IgD-negative memory B cell (primary cell): Measurements from ENCODE around the gene APBB3. TPM values are rescaled to one million over a fixed set of nuclear protein-coding genes. Genes with fewer than 3 reads are reported as not detected.

ENCODE experiments used
- H3K27ac Mint-ChIP-seq, 3 donors: one replicate each; pipeline ENCODE4 v1.8.0; 2020 to 2022; ENCODE audit warnings: mild to moderate bottlenecking in 3 of 3, mixed read lengths in 3 of 3, moderate library complexity in 1 of 3
- H3K27me3 Mint-ChIP-seq: one replicate; pipeline ENCODE4 v1.8.0; 2021; ENCODE audit warnings: mixed read lengths
- H3K36me3 Mint-ChIP-seq: one replicate; pipeline ENCODE4 v1.8.0; 2020; ENCODE audit warnings: mild to moderate bottlenecking, mixed read lengths
- H3K4me1 Mint-ChIP-seq, 3 donors: one replicate each; pipeline ENCODE4 v1.8.0; 2020 to 2022; ENCODE audit warnings: mixed read lengths in 3 of 3, mild to moderate bottlenecking in 1 of 3
- H3K4me3 Mint-ChIP-seq, 4 donors: one replicate each; pipeline ENCODE4 v1.8.0; 2020 to 2022; ENCODE audit warnings: mild to moderate bottlenecking in 4 of 4, mixed read lengths in 4 of 4, moderate library complexity in 3 of 4
- H3K9me3 Mint-ChIP-seq, 3 donors: one replicate each; pipeline ENCODE4 v1.8.0; 2020 to 2021; ENCODE audit warnings: mixed read lengths in 3 of 3, mild to moderate bottlenecking in 1 of 3
- polyA plus RNA-seq: library from polyadenylated mRNA; unstranded; fragments of 300-500 nt; fragmentation: Illumina TruSeq; gene quantifications from one replicate; pipeline ENCODE4 v1.2.3, GENCODE V29; 2021

Gene APBB3
- polyA plus RNA-seq, 1 donor from 2014 or later, result 4.4 TPM

DNA sequence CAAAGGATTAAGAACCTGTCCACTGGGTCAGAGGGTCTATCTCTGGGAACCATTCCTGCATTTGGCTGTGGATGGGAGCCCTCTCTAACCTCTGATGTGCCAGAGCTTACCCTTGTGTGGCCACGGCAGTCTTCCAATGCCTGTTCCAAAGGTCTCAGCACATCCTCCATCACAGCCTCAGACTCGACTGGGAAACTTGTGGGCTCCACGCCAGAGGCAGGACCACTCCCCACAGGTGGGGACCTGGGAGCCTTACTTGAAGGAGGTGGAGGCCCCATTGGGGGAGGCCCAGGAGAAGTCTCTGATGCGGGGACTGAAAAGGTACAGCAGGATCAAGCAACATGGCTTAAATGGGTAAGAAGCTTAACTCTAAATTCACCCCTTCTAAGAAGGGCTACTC lies 12.5 kb downstream of the APBB3 start:
- no peak overlapping the region for H3K4me3 Mint-ChIP-seq
- peaks cover 4% of the 10 kb centered on the region for H3K36me3 Mint-ChIP-seq
- peak overlapping the region in 2 of 3 donors; percentile 59 to 82 for H3K27ac Mint-ChIP-seq
- H3K9me3 Mint-ChIP-seq, result no peaks in the 10 kb centered on the region
- peaks cover 44 to 53% (median 52%) of the 10 kb centered on the region in 3 donors for H3K4me1 Mint-ChIP-seq
- H3K27me3 Mint-ChIP-seq, result no peaks in the 10 kb centered on the region

DNA sequence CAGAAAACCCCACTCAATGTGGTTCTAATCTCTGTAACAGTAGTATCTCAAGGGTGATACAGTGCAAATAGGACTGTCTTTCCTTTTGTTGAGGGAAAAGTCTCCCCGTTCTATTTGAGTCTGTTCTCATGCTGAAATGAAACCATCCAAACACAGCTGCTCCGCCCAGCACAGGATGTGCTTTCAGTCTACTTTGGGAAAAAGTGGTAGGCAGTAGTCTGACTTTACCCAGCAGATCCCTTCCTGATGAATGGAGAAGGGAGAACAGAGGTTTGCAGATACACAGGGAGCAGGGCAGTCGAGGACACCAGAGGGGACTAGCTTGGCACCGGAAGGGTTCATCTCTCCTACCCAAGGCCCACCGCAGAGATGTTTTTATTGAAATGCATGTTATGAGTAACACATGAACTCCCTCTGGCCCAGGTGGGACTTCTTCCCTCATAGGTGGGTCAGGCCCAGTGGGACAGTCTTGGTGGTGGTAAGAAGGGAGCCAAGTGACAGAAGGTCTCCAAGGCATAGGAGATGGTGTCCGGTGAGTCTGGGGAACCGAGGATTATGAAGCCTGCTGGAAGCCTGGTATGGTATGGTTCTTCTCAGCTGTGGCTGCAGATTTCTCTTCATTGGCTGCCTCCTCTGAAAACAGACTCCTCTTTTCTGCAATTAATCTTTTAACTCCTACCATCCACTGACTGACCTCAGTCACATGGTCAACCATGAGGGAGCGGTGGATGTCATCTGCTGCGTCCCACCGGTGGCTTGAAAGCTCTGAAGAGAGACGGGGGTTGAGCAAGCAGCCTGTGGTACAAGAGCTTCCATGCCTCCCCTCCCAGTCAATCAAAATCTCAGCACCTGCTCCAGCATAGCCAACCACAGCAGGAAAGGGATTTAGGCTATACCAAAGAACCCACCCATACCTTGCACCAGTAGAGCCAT lies 14.0 kb downstream of the APBB3 start:
- Mint-ChIP-seq H3K36me3 (peaks cover 4% of the 10 kb centered on the region), H3K4me1 (peaks cover 35 to 40% (median 37%) of the 10 kb centered on the region in 3 donors), H3K9me3 (no peaks in the 10 kb centered on the region), H3K27me3 (no peaks in the 10 kb centered on the region), H3K4me3 (peak overlapping the region in 2 of 4 donors; percentile 27 to 71), H3K27ac (peak overlapping the region; percentile 71 to 93 (median 82))

DNA sequence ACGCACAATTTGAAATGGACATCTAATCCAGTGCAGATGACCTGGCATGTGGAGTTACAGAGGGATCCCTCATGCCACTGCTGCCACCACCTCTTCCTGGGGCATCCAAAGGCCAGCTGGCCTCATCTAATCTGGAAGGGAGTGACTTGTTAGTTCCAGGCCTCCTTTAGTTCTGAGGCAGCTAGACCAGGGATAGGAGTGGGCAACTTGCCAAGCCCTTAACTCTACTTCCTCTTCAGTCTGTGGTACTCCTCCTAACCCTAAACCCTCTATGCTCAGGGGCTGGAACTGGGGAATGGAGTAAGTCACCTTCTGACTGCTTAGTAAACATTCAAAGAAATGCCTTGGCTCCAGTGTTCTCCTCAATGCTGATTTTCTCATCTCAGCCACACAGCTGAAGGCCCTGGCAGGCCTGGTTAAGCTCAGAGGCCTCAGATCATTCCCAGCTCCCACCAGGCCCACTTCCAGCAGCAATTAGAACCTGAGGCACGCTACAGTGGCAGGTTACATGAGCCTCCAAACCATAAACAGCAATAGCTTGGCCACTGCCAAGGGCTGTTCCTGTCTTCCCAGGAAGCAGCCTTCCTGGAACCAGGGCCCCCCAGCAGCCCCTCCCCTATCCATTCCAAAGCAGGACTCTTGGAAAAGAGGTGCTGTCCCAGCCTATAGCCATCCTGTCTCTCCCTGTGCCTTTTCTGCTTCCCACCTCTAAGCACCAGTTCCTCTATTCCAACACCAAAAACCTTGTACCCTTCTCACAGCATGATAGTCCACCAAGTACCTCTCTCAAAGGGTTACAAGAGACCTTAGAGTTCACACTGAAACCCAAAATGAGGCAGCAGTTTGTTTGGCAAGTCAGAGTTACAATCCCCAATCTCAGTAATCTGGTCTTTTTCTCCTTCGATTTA lies 14.9 kb downstream of the APBB3 start:
- peaks cover 6% of the 10 kb centered on the region for H3K36me3 Mint-ChIP-seq
- H3K4me1 Mint-ChIP-seq, result peaks cover 33 to 36% (median 35%) of the 10 kb centered on the region in 3 donors
- H3K9me3 Mint-ChIP-seq, result no peaks in the 10 kb centered on the region
- H3K27ac Mint-ChIP-seq, result peak overlapping the region; percentile 47 to 93 (median 71)
- H3K4me3 Mint-ChIP-seq, result peak overlapping the region; percentile 55 to 83 (median 70)
- no peaks in the 10 kb centered on the region for H3K27me3 Mint-ChIP-seq

DNA sequence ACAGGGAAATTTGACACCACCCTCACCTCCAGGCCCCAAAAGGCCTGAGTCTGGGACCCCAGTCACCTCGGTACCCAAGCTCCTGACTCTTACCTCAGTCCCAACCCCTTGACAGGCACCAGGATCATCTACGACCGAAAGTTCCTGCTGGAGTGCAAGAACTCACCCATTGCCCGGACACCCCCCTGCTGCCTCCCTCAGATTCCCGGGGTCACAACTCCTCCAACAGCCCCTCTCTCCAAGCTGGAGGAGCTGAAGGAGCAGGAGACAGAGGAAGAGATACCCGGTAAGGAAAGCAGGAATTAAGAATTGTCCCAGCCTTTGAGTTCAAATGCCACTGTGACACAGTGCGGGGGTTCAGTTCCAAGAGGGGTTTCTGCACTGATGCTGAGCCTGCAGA lies 15.6 kb downstream of the APBB3 start:
- peaks cover 28 to 31% (median 30%) of the 10 kb centered on the region in 3 donors for H3K4me1 Mint-ChIP-seq
- peaks cover 7% of the 10 kb centered on the region for H3K36me3 Mint-ChIP-seq
- peak overlapping the region; percentile 47 to 94 (median 93) for H3K27ac Mint-ChIP-seq
- H3K9me3 Mint-ChIP-seq, result no peaks in the 10 kb centered on the region
- peak overlapping the region; percentile 55 to 83 (median 70) for H3K4me3 Mint-ChIP-seq
- H3K27me3 Mint-ChIP-seq, result no peaks in the 10 kb centered on the region

DNA sequence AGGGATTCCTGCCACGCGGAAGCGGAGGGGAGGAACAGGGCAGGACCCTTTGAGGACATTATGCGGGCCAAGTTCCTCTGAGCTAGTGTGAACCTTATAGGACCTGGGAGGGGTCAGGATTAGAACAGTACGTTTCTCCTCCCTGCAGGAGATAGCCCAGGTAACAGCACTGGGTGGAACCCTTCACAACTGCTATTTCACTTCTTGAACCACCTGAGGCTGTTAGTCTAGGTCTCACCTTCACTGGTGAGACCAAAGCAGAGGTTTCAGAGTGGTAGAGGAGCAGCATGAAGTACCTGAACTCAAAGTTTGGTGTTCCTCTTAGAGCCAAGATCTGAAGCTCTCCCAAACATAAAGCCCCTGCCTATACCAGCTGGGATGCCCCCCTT lies 16.1 kb downstream of the APBB3 start:
- peak overlapping the region; percentile 71 to 94 (median 88) for H3K4me3 Mint-ChIP-seq
- no peaks in the 10 kb centered on the region for H3K27me3 Mint-ChIP-seq
- H3K36me3 Mint-ChIP-seq, result peaks cover 7% of the 10 kb centered on the region
- peaks cover 23 to 26% (median 25%) of the 10 kb centered on the region in 3 donors for H3K4me1 Mint-ChIP-seq
- peak overlapping the region; percentile 47 to 94 (median 93) for H3K27ac Mint-ChIP-seq
- no peaks in the 10 kb centered on the region for H3K9me3 Mint-ChIP-seq

DNA sequence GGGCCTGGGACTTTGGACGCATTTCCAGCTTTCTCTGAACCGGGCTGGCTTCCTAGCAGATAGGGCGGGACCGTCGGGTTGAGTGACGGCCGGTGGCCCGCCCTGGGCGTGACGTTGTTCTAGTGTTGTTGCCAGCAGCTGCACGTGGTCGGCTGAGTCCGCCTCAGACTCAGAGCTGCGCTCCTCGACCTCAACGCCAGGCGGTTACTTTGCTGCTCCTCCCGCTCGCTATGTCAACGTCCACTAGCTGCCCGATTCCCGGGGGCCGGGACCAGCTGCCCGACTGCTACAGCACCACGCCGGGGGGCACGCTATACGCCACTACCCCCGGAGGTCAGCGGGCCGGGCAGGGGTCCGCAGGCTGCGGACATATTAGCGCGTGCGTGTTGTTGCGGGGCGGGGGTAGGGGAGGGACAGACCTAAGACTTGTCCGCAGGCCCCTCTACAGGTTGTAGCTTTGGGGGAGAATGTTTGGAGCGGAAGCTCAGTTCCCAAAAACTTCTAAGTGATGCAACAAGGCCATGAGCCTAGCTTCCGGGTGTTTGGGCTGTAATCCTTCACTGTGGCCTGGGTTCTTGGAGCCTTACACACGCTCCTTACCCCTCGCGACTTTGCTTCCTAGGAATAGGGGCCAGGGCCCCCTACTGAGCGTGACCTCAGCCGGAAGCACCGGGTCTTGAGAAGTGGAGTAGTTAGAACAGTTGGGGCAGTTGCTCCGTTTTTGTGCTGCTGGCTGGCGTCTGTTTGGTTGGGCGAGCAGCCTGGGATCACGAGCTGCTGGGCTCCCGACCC lies 16.7 kb downstream of the APBB3 start, which contains the start of gene EIF4EBP3:
TSS of gene EIF4EBP3 (plus strand) at position 155 of the 792 bp plus-strand sequence. CDS start at position 231, 76 bp downstream.
- peaks cover 7% of the 10 kb centered on the region for H3K36me3 Mint-ChIP-seq
- no peaks in the 10 kb centered on the region for H3K27me3 Mint-ChIP-seq
- H3K4me1 Mint-ChIP-seq, result peaks cover 19 to 22% (median 20%) of the 10 kb centered on the region in 3 donors
- H3K9me3 Mint-ChIP-seq, result no peaks in the 10 kb centered on the region
- H3K27ac Mint-ChIP-seq, result peak within 1 kb of the TSS; percentile 47 to 94 (median 93)
- peak within 1 kb of the TSS; percentile 71 to 94 (median 88) for H3K4me3 Mint-ChIP-seq

DNA sequence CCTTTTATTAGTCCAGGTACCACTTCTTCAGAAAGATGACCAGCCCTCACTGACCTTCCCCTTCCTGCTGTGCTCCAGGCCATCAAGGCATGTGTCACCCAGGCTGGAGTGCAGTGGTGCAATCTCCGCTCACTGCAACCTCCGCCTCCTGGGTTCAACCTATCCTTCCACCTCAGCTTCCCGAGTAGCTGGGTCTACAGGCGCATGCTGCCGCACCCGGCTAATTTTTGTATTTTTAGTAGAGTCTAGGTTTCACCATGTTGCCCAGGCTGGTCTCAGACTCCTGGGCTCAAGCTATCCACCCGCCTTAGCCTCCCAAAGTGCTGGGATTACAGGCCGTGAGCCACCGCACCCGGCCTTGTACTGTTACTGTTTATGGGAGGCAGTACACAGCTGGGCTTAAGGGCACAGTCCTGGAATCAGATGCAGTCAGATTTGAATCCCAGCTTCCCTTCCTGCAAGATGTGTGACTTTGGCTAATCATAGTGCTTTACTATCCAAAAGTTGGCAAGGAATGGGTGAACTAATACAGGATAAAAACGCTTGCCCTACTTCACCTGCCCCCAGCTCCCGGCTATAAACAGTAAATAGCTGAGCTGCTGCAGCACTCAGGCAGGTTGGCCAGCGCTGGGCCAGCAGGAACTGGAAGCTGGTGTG lies 17.4 kb downstream of the APBB3 start:
- Mint-ChIP-seq H3K9me3 (no peaks in the 10 kb centered on the region), H3K27me3 (no peaks in the 10 kb centered on the region), H3K4me1 (peaks cover 18 to 22% (median 20%) of the 10 kb centered on the region in 3 donors), H3K4me3 (peak overlapping the region; percentile 71 to 94 (median 88)), H3K36me3 (peaks cover 7% of the 10 kb centered on the region), H3K27ac (peak overlapping the region; percentile 47 to 94 (median 93))

DNA sequence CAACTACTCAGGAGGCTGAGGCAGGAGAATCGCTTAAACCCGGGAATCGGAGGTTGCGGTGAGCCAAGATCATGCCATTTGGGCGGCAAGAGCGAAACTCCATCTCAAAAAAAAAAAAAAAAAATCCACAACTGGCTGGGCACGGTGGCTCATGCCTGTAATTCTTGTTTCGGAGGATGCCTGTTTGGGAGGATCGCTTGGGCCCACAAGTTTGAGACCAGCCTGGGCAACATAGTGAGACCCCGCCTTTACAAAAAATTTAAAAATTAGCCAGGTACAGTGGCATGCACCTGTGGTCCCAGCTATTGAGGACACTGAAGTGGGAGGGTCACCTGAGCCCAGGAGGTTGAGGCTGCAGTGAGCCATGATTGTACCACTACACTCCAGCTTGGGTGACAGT lies 18.8 kb downstream of the APBB3 start:
- no peaks in the 10 kb centered on the region for H3K9me3 Mint-ChIP-seq
- peaks cover 17 to 20% (median 18%) of the 10 kb centered on the region in 3 donors for H3K4me1 Mint-ChIP-seq
- H3K27ac Mint-ChIP-seq, result peak overlapping the region in 2 of 3 donors; percentile 47 to 93
- H3K36me3 Mint-ChIP-seq, result peaks cover 4% of the 10 kb centered on the region
- H3K27me3 Mint-ChIP-seq, result no peaks in the 10 kb centered on the region
- H3K4me3 Mint-ChIP-seq, result peak overlapping the region in 1 of 4 donors; percentile 41

DNA sequence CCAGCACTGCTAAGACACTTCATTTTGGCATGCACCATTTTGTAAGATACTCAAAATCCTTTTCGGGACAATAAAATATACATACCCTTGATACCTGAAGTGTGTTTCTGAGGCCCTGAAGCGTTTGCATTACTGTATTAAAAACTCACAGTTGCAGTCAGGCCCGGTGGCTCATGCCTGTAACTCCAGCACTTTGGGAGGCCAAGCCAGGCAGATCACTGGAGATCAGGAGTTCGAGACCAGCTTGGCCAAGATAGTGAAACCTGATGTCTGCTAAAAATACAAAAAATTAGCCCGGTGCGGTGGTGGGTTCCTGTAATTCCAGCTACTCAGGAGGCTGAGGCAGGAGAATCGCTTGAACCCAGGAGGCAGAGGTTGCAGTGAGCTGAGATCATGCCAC lies 19.4 kb downstream of the APBB3 start:
- Mint-ChIP-seq H3K27me3 (no peaks in the 10 kb centered on the region), H3K27ac (peak overlapping the region in 1 of 3 donors; percentile 42), H3K36me3 (peaks cover 4% of the 10 kb centered on the region), H3K9me3 (no peaks in the 10 kb centered on the region), H3K4me3 (peak overlapping the region in 1 of 4 donors; percentile 7), H3K4me1 (peaks cover 17 to 20% (median 18%) of the 10 kb centered on the region in 3 donors)

DNA sequence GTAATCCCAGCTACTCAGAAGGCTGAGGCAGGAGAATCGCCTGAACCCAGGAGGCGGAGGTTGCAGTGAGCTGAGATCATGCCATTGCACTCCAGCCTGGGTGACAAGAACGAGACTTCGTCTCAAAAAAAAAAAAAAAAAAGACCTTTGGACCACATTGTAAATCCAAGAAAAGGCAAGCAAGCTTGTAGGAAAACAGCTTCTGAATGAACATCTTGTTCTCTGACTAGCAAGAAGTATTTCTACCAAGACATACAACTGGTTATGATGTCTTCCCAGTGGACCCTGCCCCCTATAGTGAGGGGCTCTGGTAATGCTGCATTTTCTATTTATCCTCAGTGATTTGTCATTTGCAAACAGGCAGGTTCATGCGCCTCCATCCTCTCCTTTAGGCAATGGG lies 21.4 kb downstream of the APBB3 start:
- H3K36me3 Mint-ChIP-seq, result peaks cover 6% of the 10 kb centered on the region
- no peak overlapping the region for H3K27ac Mint-ChIP-seq
- no peaks in the 10 kb centered on the region for H3K27me3 Mint-ChIP-seq
- H3K9me3 Mint-ChIP-seq, result no peaks in the 10 kb centered on the region
- H3K4me3 Mint-ChIP-seq, result no peak overlapping the region
- peaks cover 1 to 7% (median 3%) of the 10 kb centered on the region in 3 donors for H3K4me1 Mint-ChIP-seq

DNA sequence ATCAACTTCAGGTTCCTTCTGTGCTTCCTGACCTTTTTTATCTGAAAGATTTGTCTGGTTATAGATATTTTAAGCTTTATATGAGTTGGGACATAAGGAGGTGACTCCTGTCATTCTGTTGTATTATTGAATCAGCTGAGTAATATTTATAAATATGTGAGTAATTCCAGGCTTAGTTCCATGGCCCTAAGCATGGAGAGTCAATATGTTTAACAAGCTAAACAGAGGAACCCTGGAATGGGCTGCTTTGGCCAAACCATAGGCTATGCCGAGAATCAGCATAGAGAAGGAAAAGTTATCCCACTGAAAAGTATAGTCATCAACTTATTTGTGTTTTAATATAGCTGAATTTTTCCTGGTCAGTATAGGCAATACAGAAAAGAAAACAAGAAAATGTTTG lies 24.2 kb downstream of the APBB3 start:
- H3K36me3 Mint-ChIP-seq, result peaks cover 9% of the 10 kb centered on the region
- no peaks in the 10 kb centered on the region for H3K27me3 Mint-ChIP-seq
- H3K27ac Mint-ChIP-seq, result peak overlapping the region in 1 of 3 donors; percentile 53
- peaks cover 0 to 3% (median 0%) of the 10 kb centered on the region in 3 donors for H3K4me1 Mint-ChIP-seq
- H3K4me3 Mint-ChIP-seq, result no peak overlapping the region
- no peaks in the 10 kb centered on the region for H3K9me3 Mint-ChIP-seq

DNA sequence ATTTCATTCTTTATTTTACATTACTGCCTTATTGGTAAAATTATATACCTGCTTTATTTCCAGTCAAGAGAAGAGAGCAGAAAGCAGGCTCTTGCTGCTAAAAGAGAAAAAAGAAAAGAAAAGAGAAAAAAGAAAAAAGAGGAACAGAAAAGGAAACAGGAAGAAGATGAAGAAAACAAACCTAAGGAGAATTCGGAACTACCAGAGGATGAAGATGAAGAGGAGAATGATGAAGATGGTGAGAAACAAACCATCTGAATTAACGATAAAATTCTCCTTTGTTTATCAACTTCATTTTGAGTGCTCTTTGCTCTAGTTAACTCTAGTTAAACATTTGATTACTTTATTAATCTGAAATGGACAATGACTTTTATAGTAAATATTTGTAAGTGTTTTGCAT lies 40.4 kb downstream of the APBB3 start:
- Mint-ChIP-seq H3K36me3 (no peaks in the 10 kb centered on the region), H3K9me3 (no peaks in the 10 kb centered on the region), H3K27ac (peak overlapping the region in 2 of 3 donors; percentile 35 to 65), H3K27me3 (peaks cover 2% of the 10 kb centered on the region), H3K4me3 (peak overlapping the region in 1 of 4 donors; percentile 78), H3K4me1 (peaks cover 6 to 10% (median 6%) of the 10 kb centered on the region in 3 donors)

DNA sequence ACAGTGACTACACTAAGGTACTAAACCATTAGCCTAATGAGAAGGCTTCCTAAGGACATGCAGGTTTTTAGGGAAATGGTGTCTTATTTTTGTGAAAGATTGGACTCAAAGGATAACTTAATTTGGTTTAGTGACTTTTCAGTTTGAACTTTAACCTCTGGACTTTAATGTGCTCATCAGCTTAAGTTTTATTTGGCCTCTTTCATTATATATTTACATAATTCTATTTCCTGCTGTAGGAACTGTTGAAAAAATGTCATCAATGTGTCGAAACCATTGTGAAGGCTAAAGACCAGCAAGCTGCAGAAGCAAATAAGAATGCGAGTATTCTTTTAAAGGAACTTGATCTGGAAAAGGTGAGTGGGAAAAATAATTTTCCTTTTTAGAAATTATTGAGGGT lies 51.3 kb downstream of the APBB3 start:
- Mint-ChIP-seq H3K9me3 (no peaks in the 10 kb centered on the region), H3K27ac (no peak overlapping the region), H3K4me1 (peaks cover 0 to 4% (median 0%) of the 10 kb centered on the region in 3 donors), H3K4me3 (no peak overlapping the region), H3K27me3 (no peaks in the 10 kb centered on the region), H3K36me3 (peaks cover 4% of the 10 kb centered on the region)
